HL-60 (cell line): ENCODE results near the gene SASH1.

Experiments used
- DNase-seq, 2 experiments: peaks; one replicate each; pipeline ENCODE4 v3.0.0-alpha.2; 2010 to 2020; ENCODE audit warnings: low read depth in 1 of 2, low spot score in 1 of 2
- H3K27ac ChIP-seq: fragments of 250-450 bp; sonication (Bioruptor Pico); replicated peaks from 2 replicates; pipeline ENCODE4 v1.5.1; 2020; ENCODE audit warnings: mild to moderate bottlenecking, moderate library complexity
- H3K27me3 ChIP-seq: fragments of 250-450 bp; sonication (Bioruptor Pico); 2 replicates; pipeline ENCODE4 v1.5.1; 2021; ENCODE audit warnings: mild to moderate bottlenecking, moderate library complexity; ENCODE audit not compliant: insufficient read depth, poor library complexity, severe bottlenecking
- H3K4me3 ChIP-seq: replicated peaks from 2 replicates; pipeline ENCODE4 v1.5.1; 2011; ENCODE audit warnings: mild to moderate bottlenecking, control low read depth, low read length; ENCODE audit not compliant: insufficient read depth
- CTCF ChIP-seq: IDR thresholded peaks from one replicate; pipeline ENCODE4 v1.5.1; 2011; ENCODE audit warnings: low read length, control low read depth, inconsistent platforms; ENCODE audit not compliant: insufficient read depth
- GABPA ChIP-seq: IDR thresholded peaks from 2 replicates; pipeline ENCODE4 v1.6.1; 2012; ENCODE audit warnings: low read depth
- POLR2AphosphoS5 ChIP-seq: IDR thresholded peaks from 2 replicates; pipeline ENCODE4 v1.6.1; 2012; ENCODE audit warnings: low read depth
- REST ChIP-seq: IDR thresholded peaks from 2 replicates; pipeline ENCODE4 v1.6.1; 2012; ENCODE audit warnings: low read depth; ENCODE audit not compliant: insufficient replicate concordance
- SPI1 ChIP-seq: IDR thresholded peaks from 2 replicates; pipeline ENCODE4 v1.6.1; 2012; ENCODE audit warnings: low read depth, mild to moderate bottlenecking, borderline replicate concordance

SASH1 gene

GRCh38 chr6:148457137-148457842 lies 114.7 kb downstream of the SASH1 start:
- no peak for DNase-seq
- TF ChIP-seq POLR2AphosphoS5 (no peak), SPI1 (no peak), REST (no peak), GABPA (no peak), CTCF (no peak)
- H3K4me3 ChIP-seq = no peak overlapping the region
- no peaks in the 10 kb centered on the region for H3K27me3 ChIP-seq
- no peak overlapping the region for H3K27ac ChIP-seq

GRCh38 chr6:148457843-148458159 lies 115.2 kb downstream of the SASH1 start:
- Histone ChIP-seq H3K27ac (no peak overlapping the region), H3K27me3 (no peaks in the 10 kb centered on the region), H3K4me3 (no peak overlapping the region)
- DNase-seq = no peak
- no peak for TF ChIP-seq GABPA

GRCh38 chr6:148459238-148459637 lies 116.6 kb downstream of the SASH1 start:
- no peak overlapping the region for H3K27ac ChIP-seq
- no peak overlapping the region for H3K4me3 ChIP-seq
- H3K27me3 ChIP-seq = no peaks in the 10 kb centered on the region
- TF ChIP-seq GABPA = no peak
- TF ChIP-seq REST = no peak
- TF ChIP-seq SPI1 = no peak
- TF ChIP-seq CTCF = no peak
- TF ChIP-seq POLR2AphosphoS5 = no peak
- DNase-seq = no peak

GRCh38 chr6:148460876-148461646 lies 118.4 kb downstream of the SASH1 start:
- Histone ChIP-seq H3K4me3 (no peak overlapping the region), H3K27ac (no peak overlapping the region), H3K27me3 (no peaks in the 10 kb centered on the region)
- TF ChIP-seq CTCF (no peak), REST (no peak), SPI1 (no peak), GABPA (no peak), POLR2AphosphoS5 (no peak)
- DNase-seq = no peak
